ENCODE results near the gene LINGO4.

Gene LINGO4

GRCh38 chr1:151834239-151834638 lies 29.0 kb upstream of the LINGO4 start:
- H3K4me3 ChIP-seq (ENCODE audit: low read depth, low read length): no peak overlapping the region

DNA sequence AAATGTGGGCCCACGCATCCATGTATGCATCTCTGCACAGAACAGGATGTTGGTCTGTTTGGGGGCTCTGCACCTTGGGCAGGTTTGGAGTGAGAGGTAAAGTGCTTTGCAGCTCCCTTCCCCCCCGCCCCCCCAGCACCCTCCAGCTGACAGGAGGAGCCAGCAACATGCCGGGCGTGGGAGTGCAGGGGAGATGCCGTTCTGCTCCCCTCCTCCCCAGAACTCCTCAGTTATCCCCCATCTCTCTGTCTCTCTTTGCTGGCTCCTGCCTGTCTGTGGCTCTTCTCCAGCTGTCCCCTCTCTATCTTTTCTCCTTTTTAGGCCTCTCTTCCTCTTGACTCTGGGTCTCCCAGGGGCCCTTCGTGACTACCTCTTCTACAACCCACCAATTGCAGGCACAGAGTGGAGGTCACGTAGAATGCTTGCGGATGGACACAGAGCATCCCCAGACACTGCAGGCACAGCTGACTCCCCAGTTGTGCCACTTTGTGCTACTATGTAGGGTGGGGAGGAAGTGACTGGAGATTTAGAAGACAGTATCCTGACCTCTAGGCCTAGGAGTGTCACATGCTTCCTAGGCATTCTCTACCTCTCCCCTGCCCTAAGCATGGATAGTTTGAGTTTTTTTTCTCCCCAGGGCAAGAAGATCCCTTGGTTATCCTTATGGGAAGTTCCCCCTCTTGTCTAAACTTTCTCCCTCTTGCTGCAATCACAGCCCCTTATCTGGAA lies 28.1 kb upstream of the LINGO4 start:
- H3K4me3 ChIP-seq (ENCODE audit: low read depth, low read length): no peak overlapping the region

- H3K4me3 ChIP-seq (ENCODE audit: low read depth, low read length): no peak overlapping the region
Measured at GRCh38 chr1:151832318-151832980, 27.2 kb upstream of the LINGO4 start.

- H3K4me3 ChIP-seq (ENCODE audit: low read depth, low read length): no peak within 1 kb of the TSS
Measured at GRCh38 chr1:151831605-151832004, 26.4 kb upstream of the LINGO4 start, which contains the start of gene RORC. RORC (minus strand) TSS chr1:151831802; CDS start chr1:151831764, 38 bp downstream.

- H3K4me3 ChIP-seq (ENCODE audit: low read depth, low read length): no peak overlapping the region
Measured at GRCh38 chr1:151831256-151831591, 26.0 kb upstream of the LINGO4 start.

- no peak overlapping the region for H3K4me3 ChIP-seq (ENCODE audit: low read depth, low read length)
Measured at GRCh38 chr1:151830055-151830454, 24.8 kb upstream of the LINGO4 start.

GRCh38 chr1:151829352-151830046 lies 24.3 kb upstream of the LINGO4 start:
- H3K4me3 ChIP-seq (ENCODE audit: low read depth, low read length): no peak overlapping the region

GRCh38 chr1:151828921-151829320 lies 23.7 kb upstream of the LINGO4 start:
- no peak overlapping the region for H3K4me3 ChIP-seq (ENCODE audit: low read depth, low read length)

- H3K4me3 ChIP-seq (ENCODE audit: low read depth, low read length): no peak overlapping the region
Measured at GRCh38 chr1:151827853-151828252, 22.6 kb upstream of the LINGO4 start.

- H3K4me3 ChIP-seq (ENCODE audit: low read depth, low read length): no peak overlapping the region
Measured at GRCh38 chr1:151825751-151826660, 20.8 kb upstream of the LINGO4 start.

GRCh38 chr1:151825204-151825603 lies 20.0 kb upstream of the LINGO4 start:
- no peak overlapping the region for H3K4me3 ChIP-seq (ENCODE audit: low read depth, low read length)

GRCh38 chr1:151823175-151823574 lies 18.0 kb upstream of the LINGO4 start:
- H3K4me3 ChIP-seq (ENCODE audit: low read depth, low read length): no peak overlapping the region

GRCh38 chr1:151822404-151822803 lies 17.2 kb upstream of the LINGO4 start:
- H3K4me3 ChIP-seq (ENCODE audit: low read depth, low read length): no peak overlapping the region

DNA sequence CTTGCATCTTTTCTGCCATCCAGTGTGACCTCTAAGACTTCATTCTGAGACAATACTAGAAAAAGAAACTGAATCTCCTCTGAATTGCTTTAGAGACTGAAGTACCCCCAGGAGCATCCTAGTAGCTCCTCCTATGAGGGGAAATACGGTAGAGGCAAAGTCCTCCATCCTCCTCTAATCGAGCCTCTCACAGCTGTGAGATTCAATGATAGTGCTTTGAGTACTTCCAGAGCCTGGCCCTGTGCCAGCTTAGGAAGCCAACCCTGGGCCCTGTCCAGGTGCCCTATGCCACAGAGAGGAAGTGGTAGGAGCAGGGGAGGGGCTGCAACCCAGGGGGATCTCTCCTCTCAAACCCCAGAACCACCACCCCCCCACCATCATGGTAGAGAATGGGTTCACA lies 15.7 kb upstream of the LINGO4 start:
- H3K4me3 ChIP-seq (ENCODE audit: low read depth, low read length): no peak overlapping the region

- H3K4me3 ChIP-seq (ENCODE audit: low read depth, low read length): no peak overlapping the region
Measured at GRCh38 chr1:151819976-151820623, 14.9 kb upstream of the LINGO4 start.

DNA sequence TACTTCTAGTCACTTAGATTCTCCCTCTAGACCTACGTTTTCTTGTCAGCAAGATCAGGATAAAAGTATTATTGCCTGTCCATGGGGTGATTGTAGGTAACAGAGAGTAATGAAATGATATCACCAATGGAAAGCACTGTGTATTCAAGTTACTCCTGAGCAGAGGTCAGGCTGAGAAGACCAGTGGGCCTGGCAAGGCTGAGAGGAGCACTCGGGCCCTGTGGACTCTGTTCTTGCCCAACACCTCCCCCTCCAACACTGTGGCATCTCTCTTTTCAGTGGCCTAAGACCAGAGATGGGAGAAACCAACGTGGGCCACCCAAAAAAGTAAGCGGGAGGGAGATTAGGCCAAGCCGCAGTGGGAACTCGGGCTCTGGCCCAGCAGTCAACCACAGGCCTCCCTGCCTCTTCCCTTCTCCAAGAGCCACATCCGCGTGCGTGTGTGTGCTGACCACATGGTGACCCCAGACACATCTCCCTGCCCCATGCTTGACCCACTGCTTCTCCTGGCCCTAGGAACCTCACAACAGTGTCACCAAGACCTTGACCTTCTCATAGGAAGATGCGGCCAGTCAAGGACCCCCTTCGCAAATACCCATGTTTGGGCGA lies 14.1 kb upstream of the LINGO4 start:
- H3K4me3 ChIP-seq (ENCODE audit: low read depth, low read length): no peak overlapping the region

GRCh38 chr1:151817353-151817730 lies 12.1 kb upstream of the LINGO4 start:
- H3K4me3 ChIP-seq (ENCODE audit: low read depth, low read length): no peak overlapping the region

GRCh38 chr1:151816548-151817352 lies 11.5 kb upstream of the LINGO4 start:
- H3K4me3 ChIP-seq (ENCODE audit: low read depth, low read length): no peak overlapping the region

- no peak overlapping the region for H3K4me3 ChIP-seq (ENCODE audit: low read depth, low read length)
Measured at GRCh38 chr1:151815716-151816327, 10.6 kb upstream of the LINGO4 start.

Measured in iPS-11a (cell line).